Neural cell (in vitro differentiated cells): ENCODE data around the gene SRP9. TPM values are rescaled to one million over a fixed set of nuclear protein-coding genes. Genes with fewer than 3 reads are reported as not detected.

ENCODE experiments used
- H2AFZ ChIP-seq: fragments of 200-600, 300-800 bp; sonication (generic), shearing (Covaris generic); 2 replicates; pipeline ENCODE4 v1.6.0; 2014; ENCODE audit warnings: low read depth, mild to moderate bottlenecking, antibody characterized with exemption, low read length, moderate library complexity
- H3F3A ChIP-seq: fragments of 200-600 bp; shearing (Covaris generic); 2 replicates; pipeline ENCODE4 v1.6.1; 2016; ENCODE audit warnings: mild to moderate bottlenecking, moderate library complexity, mixed read lengths, antibody characterized with exemption, low read length; ENCODE audit not compliant: insufficient read depth, poor library complexity, severe bottlenecking
- H3K27ac ChIP-seq: fragments of 200-600, 300-800 bp; sonication (generic), shearing (Covaris generic); 2 replicates; pipeline ENCODE4 v1.5.1; 2014; ENCODE audit warnings: mild to moderate bottlenecking, low read length, moderate library complexity
- H3K27me3 ChIP-seq: fragments of 300-800, 200-600 bp; sonication (generic), shearing (Covaris generic); 2 replicates; pipeline ENCODE4 v1.6.0; 2014; ENCODE audit warnings: mild to moderate bottlenecking, low read depth, low read length, moderate library complexity; ENCODE audit not compliant: insufficient read depth
- H3K36me3 ChIP-seq: fragments of 300-800, 200-600 bp; sonication (generic), shearing (Covaris generic); 2 replicates; pipeline ENCODE4 v1.5.1; 2014; ENCODE audit warnings: mild to moderate bottlenecking, antibody characterized with exemption, low read length, moderate library complexity; ENCODE audit not compliant: insufficient read depth
- H3K4me2 ChIP-seq: fragments of 300-800, 200-600 bp; sonication (generic), shearing (Covaris generic); 2 replicates; pipeline ENCODE4 v1.6.0; 2014; ENCODE audit warnings: mild to moderate bottlenecking, low read length
- H3K4me3 ChIP-seq: fragments of 300-800, 200-600 bp; sonication (generic), shearing (Covaris generic); 2 replicates; pipeline ENCODE4 v1.5.1; 2014; ENCODE audit warnings: mild to moderate bottlenecking, low read length, moderate library complexity
- H3K79me2 ChIP-seq: fragments of 200-600 bp; shearing (Covaris generic); replicated peaks from 2 replicates; pipeline ENCODE4 v1.6.0; 2014; ENCODE audit warnings: mild to moderate bottlenecking, low read length, moderate library complexity; ENCODE audit not compliant: insufficient read depth
- H3K9ac ChIP-seq: fragments of 300-800, 200-600 bp; sonication (generic), shearing (Covaris generic); 2 replicates; pipeline ENCODE4 v1.6.1; 2016; ENCODE audit warnings: mild to moderate bottlenecking, low read length, mixed read lengths
- H3K9me2 ChIP-seq: fragments of 200-600 bp; shearing (Covaris generic); 2 replicates; pipeline ENCODE4 v1.6.1; 2016; ENCODE audit warnings: mild to moderate bottlenecking, low read length, mixed read lengths; ENCODE audit not compliant: insufficient read depth
- H3K9me3 ChIP-seq: fragments of 200-600, 300-800 bp; sonication (generic), shearing (Covaris generic); 2 replicates; pipeline ENCODE4 v1.6.1; 2016; ENCODE audit warnings: mild to moderate bottlenecking, mixed run types, low read length, moderate library complexity, mixed read lengths
- H4K20me1 ChIP-seq: fragments of 200-600 bp; shearing (Covaris generic); 2 replicates; pipeline ENCODE4 v1.6.1; 2016; ENCODE audit warnings: mild to moderate bottlenecking, mixed run types; ENCODE audit not compliant: insufficient read depth
- CTCF ChIP-seq: fragments of 450-650 bp; IDR thresholded peaks from 2 replicates; pipeline ENCODE4 v1.5.1; 2014; ENCODE audit warnings: antibody characterized with exemption, mild to moderate bottlenecking, moderate library complexity; ENCODE audit not compliant: poor library complexity, severe bottlenecking
- EP300 ChIP-seq: fragments of 450-650 bp; conservative IDR thresholded peaks from 2 replicates; pipeline ENCODE4 v1.6.1; 2014; ENCODE audit warnings: antibody characterized with exemption, mild to moderate bottlenecking, moderate library complexity; ENCODE audit not compliant: poor library complexity, severe bottlenecking
- EZH2 ChIP-seq: fragments of 200-600, 300-800 bp; shearing (Covaris generic), sonication (generic); IDR thresholded peaks from 2 replicates; pipeline ENCODE4 v1.6.1; 2014; ENCODE audit warnings: antibody characterized with exemption, low read length, borderline replicate concordance, mild to moderate bottlenecking; ENCODE audit not compliant: insufficient read depth, poor library complexity, severe bottlenecking
- MXI1 ChIP-seq: fragments of 450-650 bp; conservative IDR thresholded peaks from 2 replicates; pipeline ENCODE4 v1.6.1; 2014; ENCODE audit warnings: antibody characterized with exemption, mild to moderate bottlenecking; ENCODE audit not compliant: poor library complexity, severe bottlenecking
- POLR2AphosphoS5 ChIP-seq: IDR thresholded peaks from 2 replicates; pipeline ENCODE4 v1.6.1; 2012
- RAD21 ChIP-seq: fragments of 450-650 bp; conservative IDR thresholded peaks from 2 replicates; pipeline ENCODE4 v1.6.1; 2014; ENCODE audit warnings: antibody characterized with exemption, mild to moderate bottlenecking, moderate library complexity
- REST ChIP-seq: IDR thresholded peaks from 2 replicates; pipeline ENCODE4 v1.6.1; 2012; ENCODE audit warnings: borderline replicate concordance
- SMC3 ChIP-seq: fragments of 450-650 bp; conservative IDR thresholded peaks from 2 replicates; pipeline ENCODE4 v1.6.1; 2014; ENCODE audit warnings: antibody characterized with exemption, mild to moderate bottlenecking, moderate library complexity; ENCODE audit not compliant: poor library complexity
- TAF1 ChIP-seq: IDR thresholded peaks from 2 replicates; pipeline ENCODE4 v1.6.1; 2012; ENCODE audit warnings: low read depth
- polyA plus RNA-seq: library from polyadenylated mRNA; depleted of rRNA; stranded (reverse); fragments of >200 nt; gene quantifications from 2 replicates; pipeline ENCODE4 v1.2.3, GENCODE V29; 2014

The SRP9 gene
- polyA plus RNA-seq, 1 donor from 2014 or later: 1,838 TPM

- H3K4me2 ChIP-seq: no peak overlapping the region
- no peaks in the 10 kb centered on the region for H4K20me1 ChIP-seq
- TF ChIP-seq RAD21 (no peak), EP300 (no peak), EZH2 (no peak), SMC3 (no peak), REST (no peak), MXI1 (no peak), CTCF (no peak), POLR2AphosphoS5 (no peak), TAF1 (no peak)
- no peak overlapping the region for H3K27ac ChIP-seq
- H3K36me3 ChIP-seq: no peaks in the 10 kb centered on the region
- H3K4me3 ChIP-seq: no peak overlapping the region
- H3K27me3 ChIP-seq: no peaks in the 10 kb centered on the region
- no peaks in the 10 kb centered on the region for H3K9me3 ChIP-seq
- no peak overlapping the region for H2AFZ ChIP-seq
- peaks cover 11% of the 10 kb centered on the region for H3K79me2 ChIP-seq
- no peaks in the 10 kb centered on the region for H3K9me2 ChIP-seq
- H3K9ac ChIP-seq: no peak overlapping the region
- peaks cover 4% of the 10 kb centered on the region for H3F3A ChIP-seq
Observed at GRCh38 chr1:225812488-225813213, 35.0 kb downstream of the SRP9 start.

- Histone ChIP-seq H3K27ac (no peak overlapping the region), H2AFZ (no peak overlapping the region)
Observed at GRCh38 chr1:225813214-225813964, 35.8 kb downstream of the SRP9 start.

More at GRCh38 chr1:225813214-225813964, 35.8 kb downstream of the SRP9 start:
- no peaks in the 10 kb centered on the region for H3K27me3 ChIP-seq
- peaks cover 11% of the 10 kb centered on the region for H3K79me2 ChIP-seq
- no peak for TF ChIP-seq EZH2
- TF ChIP-seq SMC3: no peak
- no peak for TF ChIP-seq TAF1
- no peak for TF ChIP-seq RAD21
- no peak for TF ChIP-seq POLR2AphosphoS5
- no peak for TF ChIP-seq EP300
- peaks cover 4% of the 10 kb centered on the region for H3F3A ChIP-seq
- no peak overlapping the region for H3K9ac ChIP-seq
- H3K4me2 ChIP-seq: no peak overlapping the region
- no peaks in the 10 kb centered on the region for H3K36me3 ChIP-seq
- H4K20me1 ChIP-seq: no peaks in the 10 kb centered on the region
- no peaks in the 10 kb centered on the region for H3K9me2 ChIP-seq
- no peaks in the 10 kb centered on the region for H3K9me3 ChIP-seq
- no peak overlapping the region for H3K4me3 ChIP-seq
